Erythroblast (primary cell): ENCODE measurements around the gene PLXNA2.

Experiments
- GATA1 ChIP-seq: IDR thresholded peaks from 2 replicates; pipeline ENCODE4 v1.6.1; 2011; ENCODE audit warnings: low read depth, mild to moderate bottlenecking, control low read depth, low read length, moderate library complexity
- POLR2A ChIP-seq: IDR thresholded peaks from 2 replicates; pipeline ENCODE4 v1.6.1; 2011; ENCODE audit warnings: mild to moderate bottlenecking, low read length

DNA sequence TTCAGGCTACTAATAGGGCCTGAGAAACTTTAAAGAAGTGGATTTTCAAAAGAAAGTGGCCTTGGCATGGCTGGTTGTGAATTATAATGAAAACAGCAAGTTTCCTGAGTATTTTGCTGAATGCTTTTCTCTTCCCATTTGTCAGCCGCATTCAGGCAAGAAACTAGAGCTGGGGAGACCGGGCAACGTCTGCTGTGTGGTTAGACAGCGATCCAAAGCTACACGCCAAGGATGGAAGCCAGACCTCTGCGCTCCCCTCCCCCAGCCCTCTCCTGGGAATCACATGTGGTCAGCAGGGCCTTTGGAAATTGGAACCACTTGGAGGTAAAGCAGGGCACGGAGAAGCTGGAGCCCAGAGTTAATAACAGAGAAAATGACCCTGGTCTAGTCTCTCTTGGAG is 219.2 kb downstream of the PLXNA2 start:
- no peak for TF ChIP-seq POLR2A
- no peak for TF ChIP-seq GATA1
